Germinal center (tissue), 1 donor: Measurements from ENCODE around the gene ITCH.
"Not testable (repeated sequence)": the region's sequence is repeated elsewhere in the genome, so short reads cannot be mapped to it uniquely, and the experiment has no call there.

Source experiments
- DNase-seq: peaks from one replicate; pipeline ENCODE4 v3.0.0; 2012; ENCODE audit warnings: mixed read lengths, low spot score

ITCH gene

DNA sequence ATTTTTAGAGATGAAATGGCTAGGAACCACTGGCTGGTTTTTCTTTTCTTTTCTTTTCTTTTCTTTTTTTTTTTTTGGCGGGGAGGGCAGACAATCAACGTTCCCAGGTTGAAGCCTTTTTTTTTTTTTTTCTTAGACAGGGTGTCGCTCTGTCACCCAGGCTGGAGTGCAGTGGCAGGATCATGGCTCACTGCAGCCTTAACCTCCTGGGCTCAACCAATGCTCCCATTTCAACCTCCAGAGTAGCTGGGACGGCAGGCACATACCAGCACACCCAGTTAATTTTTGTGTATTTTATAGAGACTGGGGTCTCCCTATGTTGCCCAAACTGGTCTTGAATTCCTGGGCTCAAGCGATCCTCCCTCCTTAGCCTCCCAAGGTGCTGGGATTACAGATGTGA is 18.8 kb upstream of the ITCH start:
- DNase-seq = no peak

- no peak for DNase-seq
Measured at GRCh38 chr20:34345402-34345736, 17.7 kb upstream of the ITCH start.

DNA sequence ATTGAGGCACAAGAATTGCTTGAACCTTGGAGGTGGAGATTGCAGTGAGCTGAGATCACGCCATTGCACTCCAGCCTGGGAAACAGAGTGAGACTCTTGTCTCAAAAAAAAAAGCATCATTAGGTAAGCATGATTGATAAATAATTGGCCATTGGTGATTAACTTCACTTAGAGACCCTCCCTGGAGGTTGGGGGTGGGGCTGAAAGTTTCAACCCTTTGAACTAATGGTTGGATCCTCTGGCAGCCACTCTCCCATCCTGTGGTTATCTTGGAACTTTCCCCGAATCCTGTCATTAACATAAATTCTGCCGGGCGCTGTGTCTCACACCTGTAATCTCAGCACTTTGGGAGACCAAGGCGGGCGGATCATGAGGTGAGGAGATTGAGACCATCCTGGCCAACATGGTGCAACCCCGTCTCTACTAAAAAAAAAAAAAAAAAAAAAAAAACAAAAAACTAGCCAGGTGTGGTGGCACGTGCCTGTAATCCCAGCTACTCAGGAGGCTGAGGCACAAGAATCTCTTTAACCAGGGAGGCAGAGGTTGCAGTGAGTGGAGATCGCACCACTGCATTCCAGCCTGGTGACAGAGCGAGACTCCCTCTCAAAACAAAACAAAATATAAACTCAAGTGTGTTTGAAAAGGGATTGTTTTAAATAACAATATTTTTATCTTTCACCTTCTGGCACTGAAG is 17.1 kb upstream of the ITCH start:
- DNase-seq = not testable (repeated sequence)

DNA sequence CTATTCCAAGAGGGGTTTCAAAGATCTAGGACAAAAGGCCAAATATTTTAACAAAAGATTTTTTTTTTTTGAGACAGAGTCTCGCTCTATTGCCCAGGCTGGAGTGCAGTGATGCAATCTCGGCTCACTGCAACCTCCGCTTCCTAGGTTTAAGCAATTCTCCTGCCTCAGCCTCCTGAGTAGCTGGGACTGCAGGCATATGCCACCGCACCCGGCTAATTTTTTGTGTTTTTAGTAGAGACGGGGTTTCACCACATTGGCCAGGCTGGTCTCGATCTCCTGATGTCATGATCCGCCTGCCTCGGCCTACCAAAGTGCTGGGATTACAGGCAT is 16.6 kb upstream of the ITCH start:
- not testable (repeated sequence) for DNase-seq

- DNase-seq = no peak
Measured at GRCh38 chr20:34347571-34347970, 15.5 kb upstream of the ITCH start.

GRCh38 chr20:34350095-34350494 is 13.0 kb upstream of the ITCH start:
- DNase-seq = no peak

DNA sequence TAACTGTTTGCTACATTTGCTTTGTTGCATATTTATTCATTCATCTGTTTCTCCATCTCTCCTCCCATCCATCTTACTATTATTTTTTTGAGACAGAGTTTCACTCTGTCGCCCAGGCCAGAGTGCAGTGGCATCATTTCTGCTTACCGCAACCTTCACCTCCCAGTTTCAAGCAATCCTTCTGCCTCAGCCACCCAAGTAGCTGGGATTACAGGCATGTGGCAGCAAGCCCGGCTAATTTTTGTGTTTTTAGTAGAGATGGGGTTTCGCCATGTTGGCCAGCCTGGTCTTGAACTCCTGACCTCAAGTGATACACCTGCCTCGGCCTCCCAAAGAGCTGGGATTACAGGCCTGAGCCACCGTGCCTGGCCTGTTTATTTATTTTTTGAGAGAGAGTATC is 9.6 kb upstream of the ITCH start:
- DNase-seq = not testable (repeated sequence)

- no peak for DNase-seq
Measured at GRCh38 chr20:34355427-34355826, 7.6 kb upstream of the ITCH start.

GRCh38 chr20:34359729-34360128 is 3.3 kb upstream of the ITCH start:
- DNase-seq = not testable (repeated sequence)

GRCh38 chr20:34362502-34363061 is 491 bp upstream of the ITCH start:
- DNase-seq = peak; percentile 22

DNA sequence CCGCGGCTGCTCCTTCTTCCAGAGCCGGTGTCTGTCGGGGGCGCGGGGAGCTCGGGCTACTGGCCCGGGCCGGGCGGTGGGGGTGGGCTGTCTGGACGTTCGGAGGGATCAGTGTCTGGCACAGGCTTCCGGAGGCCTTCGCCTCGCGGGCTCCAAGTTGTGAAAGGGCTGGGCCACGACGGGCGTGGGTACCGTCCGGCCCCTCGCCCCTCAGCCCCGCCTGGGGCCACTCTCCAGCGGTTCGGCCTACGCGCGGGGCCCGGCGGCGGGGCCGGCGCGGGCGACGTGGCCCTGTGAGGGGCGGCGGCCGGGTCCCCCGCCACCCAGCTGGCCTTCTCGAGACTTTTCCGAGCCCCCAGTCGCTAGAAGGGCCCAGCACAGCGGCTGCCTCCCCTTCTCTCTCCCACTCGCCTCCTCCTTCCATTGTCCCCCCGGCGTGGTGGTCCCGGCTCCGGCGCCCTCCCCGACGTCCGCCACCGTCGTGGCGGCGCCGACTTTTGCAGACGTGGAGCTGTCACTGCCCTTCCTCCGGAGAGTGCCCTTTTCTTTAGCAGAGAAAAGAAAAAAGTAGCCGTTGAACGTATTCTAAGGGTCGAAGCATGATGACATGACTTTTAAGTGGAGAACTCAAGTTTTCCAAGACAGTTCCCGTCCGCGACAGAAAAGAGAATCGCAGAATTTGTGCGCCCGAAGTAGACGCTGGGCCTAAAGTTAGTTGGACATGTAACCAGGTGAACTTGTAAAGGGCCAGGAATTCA is 571 bp downstream of the ITCH start:
- peak; percentile 58 for DNase-seq

GRCh38 chr20:34364223-34364506 is 1.1 kb downstream of the ITCH start:
- DNase-seq = no peak

- peak; percentile 38 for DNase-seq
Measured at GRCh38 chr20:34365765-34366213, 2.7 kb downstream of the ITCH start.

- DNase-seq = no peak
Measured at GRCh38 chr20:34367155-34367554, 4.1 kb downstream of the ITCH start.

DNA sequence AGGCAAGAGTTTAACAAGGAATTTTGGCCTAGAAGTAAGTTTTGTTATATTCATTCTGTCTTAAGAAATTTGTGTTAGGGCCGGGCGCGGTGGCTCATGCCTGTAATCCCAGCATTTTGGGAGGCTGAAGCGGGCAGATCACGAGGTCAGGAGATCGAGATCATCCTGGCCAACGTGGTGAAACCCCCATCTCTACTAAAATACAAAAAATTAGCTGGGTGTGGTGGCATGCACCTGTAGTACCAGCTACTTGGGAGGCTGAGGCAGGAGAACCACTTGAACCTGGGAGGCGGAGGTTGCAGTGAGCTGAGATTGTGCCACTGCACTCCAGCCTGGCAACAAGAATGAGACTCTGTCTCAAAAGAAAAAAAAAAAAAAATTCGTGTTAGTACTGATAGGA is 4.8 kb downstream of the ITCH start:
- not testable (repeated sequence) for DNase-seq

DNA sequence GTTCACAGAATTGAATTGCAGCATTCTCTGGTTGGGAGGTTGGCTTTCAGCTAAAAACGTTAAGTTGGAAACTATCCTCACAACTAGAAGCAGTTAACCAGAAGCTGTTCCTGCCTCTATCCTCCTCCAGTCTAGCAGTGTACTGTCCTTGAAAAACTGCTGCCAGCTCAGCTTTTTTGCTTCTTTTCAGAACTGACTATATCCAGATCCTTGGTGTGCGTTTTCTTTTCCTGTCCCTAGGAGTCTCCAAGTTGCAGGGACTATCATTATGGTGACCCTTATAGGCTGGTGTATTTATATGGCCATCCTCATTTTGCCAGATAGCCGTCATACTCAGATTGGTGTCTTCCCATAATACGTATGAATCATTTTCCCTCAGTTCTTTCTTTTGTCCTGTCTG is 5.5 kb downstream of the ITCH start:
- no peak for DNase-seq

DNA sequence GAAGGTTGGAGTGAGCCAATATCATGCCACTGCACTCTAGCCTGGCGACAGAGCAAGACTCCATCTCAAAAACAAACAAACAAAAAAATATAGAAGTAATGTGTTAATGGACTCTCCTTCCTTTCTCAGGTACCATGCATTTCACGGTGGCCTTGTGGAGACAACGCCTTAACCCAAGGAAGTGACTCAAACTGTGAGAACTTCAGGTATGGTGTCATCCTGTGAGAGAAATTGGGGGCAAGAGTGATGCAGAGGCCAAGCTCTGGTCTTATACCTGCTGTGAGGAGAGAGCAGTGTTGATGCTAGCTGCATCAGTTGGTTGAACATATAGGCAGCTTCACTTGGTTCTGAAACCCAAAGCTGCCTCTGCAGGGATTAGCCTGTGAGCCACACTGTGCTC is 6.2 kb downstream of the ITCH start:
- no peak for DNase-seq

DNA sequence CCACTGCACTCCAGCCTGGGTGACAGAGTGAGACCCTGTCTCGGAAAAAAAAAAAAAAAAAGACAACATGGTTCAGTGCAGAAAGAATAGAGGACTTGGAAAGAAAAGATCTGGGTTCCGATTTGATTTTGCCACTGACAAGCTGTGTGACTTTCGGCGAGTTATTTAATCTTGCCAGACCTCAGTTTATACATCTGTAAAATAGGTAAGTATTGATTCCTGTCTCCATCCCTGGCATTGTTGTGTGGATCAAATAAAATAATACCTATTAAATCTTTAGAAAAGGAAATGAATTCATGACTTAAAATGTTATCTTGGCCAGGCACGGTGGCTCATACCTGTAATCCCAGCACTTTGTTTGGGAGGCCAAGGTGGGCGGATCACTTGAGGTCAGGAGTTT is 7.0 kb downstream of the ITCH start:
- DNase-seq = no peak

DNA sequence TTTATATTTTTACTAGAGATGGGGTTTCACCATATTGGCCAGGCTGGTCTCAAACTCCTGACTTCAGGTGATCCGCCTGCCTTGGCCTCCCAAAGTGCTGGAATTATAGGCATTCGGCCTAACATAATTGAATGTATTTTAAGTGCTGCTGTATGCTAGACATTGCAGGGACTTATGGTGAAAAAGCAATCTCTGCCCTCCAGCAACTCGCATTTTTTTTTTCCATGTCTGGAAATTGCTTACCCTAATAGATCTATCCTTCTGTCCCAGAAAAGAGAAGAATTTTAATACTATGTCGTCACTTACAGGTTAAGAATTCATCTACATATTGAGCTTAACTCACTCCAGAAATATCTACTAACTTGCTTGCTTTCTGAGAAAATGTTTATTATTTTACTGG is 10.4 kb downstream of the ITCH start:
- DNase-seq = no peak

GRCh38 chr20:34374209-34374760 is 11.2 kb downstream of the ITCH start:
- DNase-seq = no peak

DNA sequence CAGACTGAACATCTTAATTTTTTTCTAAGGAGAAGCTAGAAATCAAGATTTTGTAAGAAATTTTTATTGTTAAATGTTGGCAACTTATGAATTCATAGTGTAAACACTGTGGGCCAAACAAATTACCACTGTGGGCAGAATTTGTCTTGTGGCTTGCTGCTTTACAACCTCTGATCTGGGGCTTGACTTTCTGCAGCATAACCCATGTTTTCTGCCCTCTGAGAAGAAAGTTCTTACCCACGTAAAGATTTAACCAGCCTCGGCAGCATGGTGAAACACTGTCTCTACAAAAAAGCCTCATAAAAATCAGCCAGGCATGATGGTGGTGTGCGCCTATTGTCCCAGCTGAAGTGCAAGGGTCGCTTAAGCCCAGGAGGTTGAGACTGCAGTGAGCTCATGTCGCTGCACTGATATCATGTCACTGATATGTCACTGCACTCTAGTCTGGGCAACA is 12.9 kb downstream of the ITCH start:
- no peak for DNase-seq

- DNase-seq = no peak
Measured at GRCh38 chr20:34377072-34377847, 14.2 kb downstream of the ITCH start.

DNA sequence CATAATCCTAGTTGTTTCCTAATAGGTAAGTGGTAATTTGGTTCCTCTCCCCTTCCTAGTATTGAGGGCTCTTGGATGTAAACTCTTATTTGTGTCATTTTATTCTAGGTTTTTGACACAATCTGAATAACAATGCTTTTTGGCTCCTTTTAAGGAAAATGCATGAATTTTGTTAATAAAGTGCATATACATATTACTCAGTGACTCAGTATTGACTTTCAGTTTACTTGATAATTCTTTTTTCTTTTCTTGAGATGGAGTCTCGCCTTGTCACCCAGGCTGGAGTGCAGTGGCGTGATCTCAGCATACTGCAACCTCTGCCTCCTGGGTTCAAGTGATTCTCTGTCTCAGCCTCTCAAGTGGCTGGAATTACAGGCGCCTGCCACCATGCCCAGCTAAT is 19.1 kb downstream of the ITCH start:
- DNase-seq = no peak
